T-helper 1 cell (primary cell): ENCODE measurements around the gene C2CD4D.

Source experiments
- DNase-seq, 5 donors: peaks; one replicate each; pipeline ENCODE4 v3.0.0-alpha.2; 2012 to 2020

Gene C2CD4D

DNA sequence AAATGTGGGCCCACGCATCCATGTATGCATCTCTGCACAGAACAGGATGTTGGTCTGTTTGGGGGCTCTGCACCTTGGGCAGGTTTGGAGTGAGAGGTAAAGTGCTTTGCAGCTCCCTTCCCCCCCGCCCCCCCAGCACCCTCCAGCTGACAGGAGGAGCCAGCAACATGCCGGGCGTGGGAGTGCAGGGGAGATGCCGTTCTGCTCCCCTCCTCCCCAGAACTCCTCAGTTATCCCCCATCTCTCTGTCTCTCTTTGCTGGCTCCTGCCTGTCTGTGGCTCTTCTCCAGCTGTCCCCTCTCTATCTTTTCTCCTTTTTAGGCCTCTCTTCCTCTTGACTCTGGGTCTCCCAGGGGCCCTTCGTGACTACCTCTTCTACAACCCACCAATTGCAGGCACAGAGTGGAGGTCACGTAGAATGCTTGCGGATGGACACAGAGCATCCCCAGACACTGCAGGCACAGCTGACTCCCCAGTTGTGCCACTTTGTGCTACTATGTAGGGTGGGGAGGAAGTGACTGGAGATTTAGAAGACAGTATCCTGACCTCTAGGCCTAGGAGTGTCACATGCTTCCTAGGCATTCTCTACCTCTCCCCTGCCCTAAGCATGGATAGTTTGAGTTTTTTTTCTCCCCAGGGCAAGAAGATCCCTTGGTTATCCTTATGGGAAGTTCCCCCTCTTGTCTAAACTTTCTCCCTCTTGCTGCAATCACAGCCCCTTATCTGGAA, 6.3 kb downstream of the C2CD4D start:
- DNase-seq: no peak

GRCh38 chr1:151832318-151832980, 7.2 kb downstream of the C2CD4D start:
- no peak for DNase-seq

- DNase-seq: no peak
Observed at GRCh38 chr1:151831605-151832004, 8.0 kb downstream of the C2CD4D start, which contains the start of gene RORC. Gene RORC (minus strand): TSS chr1:151831802. CDS start chr1:151831764, 38 bp downstream.

DNA sequence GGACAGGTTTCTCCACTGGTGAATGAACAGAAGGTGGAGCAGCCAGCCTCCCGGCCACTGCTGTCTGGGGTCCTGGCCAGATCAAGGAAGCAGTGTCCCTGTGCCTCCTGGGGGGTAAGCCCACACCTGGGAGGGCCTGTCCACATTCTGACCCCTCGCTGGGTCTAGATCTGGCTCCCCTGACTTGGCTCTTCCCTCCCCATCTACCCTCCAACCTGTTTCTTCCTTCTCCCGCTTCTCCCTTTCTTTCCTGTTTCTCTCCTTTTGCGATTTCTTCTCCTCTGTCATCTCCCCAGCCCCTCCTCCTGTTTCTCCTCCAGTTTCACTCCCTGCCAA, 8.4 kb downstream of the C2CD4D start:
- DNase-seq: no peak

GRCh38 chr1:151830055-151830454, 9.6 kb downstream of the C2CD4D start:
- DNase-seq: no peak

GRCh38 chr1:151829352-151830046, 10.1 kb downstream of the C2CD4D start:
- peak in 1 of 5 donors; percentile 81 for DNase-seq

- no peak for DNase-seq
Observed at GRCh38 chr1:151828921-151829320, 10.7 kb downstream of the C2CD4D start.

DNA sequence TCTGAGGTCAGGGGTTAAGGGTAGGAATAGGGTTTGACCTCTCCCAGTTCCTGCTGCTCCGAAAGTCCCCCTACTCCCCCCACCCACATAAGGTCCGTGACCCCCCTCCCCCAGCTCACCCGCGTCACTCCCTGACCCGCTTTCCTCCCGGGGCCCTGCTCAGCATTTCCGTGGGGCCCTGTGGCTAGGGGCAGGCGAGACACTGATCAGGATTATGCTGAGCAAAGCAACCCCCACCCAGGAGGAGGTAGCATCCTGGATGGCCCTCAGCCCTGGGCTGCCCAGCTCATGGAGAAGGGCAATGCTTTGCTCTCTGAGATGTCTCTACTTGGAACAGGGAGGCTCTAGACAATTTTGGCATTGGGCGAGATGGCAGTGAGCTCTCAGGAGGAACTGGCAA, 11.8 kb downstream of the C2CD4D start:
- DNase-seq: no peak

DNA sequence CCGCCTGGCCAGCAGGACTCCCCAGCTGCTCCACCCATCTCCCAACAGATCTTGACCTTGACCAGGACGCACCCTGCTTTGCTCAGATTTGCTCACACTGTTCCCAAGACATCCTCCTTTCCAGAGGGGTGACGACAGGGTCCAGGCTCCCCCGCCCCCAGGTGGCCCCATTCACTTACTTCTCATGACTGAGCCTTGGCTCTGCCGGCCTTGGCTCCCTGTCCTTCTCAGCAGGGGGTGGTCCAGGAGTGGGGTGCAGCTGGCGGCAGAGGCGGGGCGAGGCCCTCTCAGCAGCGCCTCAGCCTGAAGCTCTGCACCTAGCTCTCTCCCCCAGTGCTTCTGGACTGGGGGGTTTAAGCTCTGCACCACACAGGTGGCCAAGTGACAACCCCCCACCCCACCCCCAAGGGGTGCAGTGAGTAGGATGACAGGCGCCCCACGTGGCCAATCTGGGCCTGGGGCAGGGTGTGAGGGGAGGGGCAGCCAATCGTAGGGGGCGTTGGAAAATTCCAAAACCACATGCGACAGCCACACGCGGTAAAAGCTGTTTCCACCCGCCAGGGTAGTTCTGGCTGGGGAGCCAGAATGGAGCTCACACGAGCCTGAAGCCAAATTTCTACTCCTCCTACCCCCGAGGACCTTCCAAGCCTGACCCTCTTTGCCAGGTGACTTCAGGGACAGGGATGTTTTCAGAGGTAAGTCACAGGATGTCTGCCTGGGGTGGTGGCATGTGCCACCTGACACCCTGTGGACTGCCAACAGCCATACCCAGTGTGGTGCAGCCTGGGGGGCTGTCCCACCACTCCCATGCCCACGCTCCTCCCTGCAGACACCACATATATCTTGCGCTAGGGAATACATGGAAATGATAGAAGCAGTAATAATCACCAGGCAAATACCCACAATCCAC, 13.6 kb downstream of the C2CD4D start:
- DNase-seq: no peak

DNA sequence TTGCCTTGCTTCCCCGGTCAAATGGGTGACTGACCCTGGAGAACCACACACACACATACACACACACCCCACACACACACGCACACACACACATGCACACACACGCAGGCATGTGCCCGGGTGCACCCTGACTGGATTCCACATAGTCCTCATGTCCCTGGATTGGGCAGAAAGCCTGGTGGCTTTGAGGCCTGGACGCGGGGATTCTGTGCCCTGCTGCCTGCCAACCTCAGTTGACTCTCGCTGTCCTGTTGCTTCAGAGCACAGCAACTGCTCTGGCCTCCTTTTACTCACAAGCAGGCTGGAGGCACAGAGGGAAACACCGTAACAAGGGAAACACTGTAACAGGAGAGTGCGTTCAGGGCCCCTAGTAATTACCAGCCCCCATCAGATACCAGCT, 14.4 kb downstream of the C2CD4D start:
- no peak for DNase-seq

- DNase-seq: no peak
Observed at GRCh38 chr1:151823175-151823574, 16.4 kb downstream of the C2CD4D start.

- no peak for DNase-seq
Observed at GRCh38 chr1:151822404-151822803, 17.2 kb downstream of the C2CD4D start.

- peak in 1 of 5 donors; percentile 29 for DNase-seq
Observed at GRCh38 chr1:151820940-151821339, 18.7 kb downstream of the C2CD4D start.

DNA sequence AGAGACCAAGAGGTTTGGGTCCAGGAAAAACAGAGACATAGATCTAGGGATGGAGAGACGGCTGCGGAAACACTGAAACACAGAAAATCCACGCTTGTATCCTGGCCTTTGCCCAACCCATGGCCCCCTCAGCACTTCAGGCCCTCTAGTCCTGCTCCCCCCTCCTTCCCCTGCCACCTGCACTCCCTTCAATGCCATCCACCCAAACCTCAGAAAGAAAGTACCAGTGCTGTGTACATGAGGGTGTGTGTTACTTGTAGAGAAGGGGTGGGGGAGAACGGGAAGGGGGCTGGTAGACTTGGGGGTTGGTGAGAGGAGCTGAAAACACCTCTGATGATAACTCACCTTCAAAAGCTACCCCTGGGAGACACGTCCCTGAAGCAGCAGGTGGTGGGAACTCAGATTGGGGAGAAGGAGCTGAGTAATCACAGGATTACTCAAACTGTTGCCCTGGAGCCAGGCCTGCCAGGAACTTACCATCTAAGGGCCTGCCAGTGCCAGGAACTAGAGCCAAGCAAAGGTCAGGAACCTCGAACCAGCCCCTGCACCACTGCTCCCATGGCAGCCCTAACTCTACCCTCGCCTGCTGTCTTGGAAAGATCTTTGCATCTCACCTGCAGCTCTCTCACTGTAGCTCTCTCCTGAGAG, 19.5 kb downstream of the C2CD4D start:
- DNase-seq: peak in 1 of 5 donors; percentile 47

GRCh38 chr1:151819227-151819835, 20.3 kb downstream of the C2CD4D start:
- DNase-seq: no peak

- no peak for DNase-seq
Observed at GRCh38 chr1:151817353-151817730, 22.3 kb downstream of the C2CD4D start.

DNA sequence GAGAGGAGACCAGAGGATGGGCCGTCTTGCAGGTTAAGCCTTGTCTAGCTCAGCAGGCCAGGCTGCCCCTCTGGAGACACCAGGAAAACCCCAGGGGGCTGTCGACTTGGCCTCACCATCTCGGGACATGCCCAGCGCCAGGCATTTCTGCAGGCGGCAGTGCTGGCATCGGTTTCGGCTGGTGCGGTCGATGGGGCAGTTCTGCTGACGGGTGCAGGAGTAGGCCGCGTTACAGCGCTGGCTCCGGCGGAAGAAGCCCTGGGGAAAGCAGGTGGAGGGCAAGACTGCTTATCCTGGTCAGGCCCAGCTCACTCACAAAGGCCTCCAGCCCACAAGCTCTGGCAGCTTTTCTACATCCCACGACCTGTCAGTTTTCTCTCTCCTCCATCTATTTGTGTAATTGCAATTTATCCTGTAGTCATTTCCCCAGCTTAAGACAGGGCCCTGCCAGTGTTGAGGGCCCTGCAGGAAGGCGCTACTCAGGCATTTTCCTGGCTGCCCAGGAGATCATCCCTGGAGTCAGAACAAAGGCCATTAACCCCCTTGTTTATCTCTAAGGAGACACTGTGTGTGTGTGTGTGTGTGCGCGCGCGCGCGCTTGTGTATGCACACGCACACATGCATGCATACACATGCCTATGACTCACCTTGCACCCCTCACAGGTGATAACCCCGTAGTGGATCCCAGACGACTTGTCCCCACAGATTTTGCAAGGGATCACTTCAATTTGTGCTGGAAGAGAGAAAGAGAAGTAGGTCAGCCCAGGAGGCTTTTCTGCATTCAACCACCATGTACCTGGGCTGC, 22.9 kb downstream of the C2CD4D start:
- DNase-seq: no peak

- DNase-seq: peak in 3 of 5 donors; percentile 29 to 57 (median 30)
Observed at GRCh38 chr1:151815716-151816327, 23.8 kb downstream of the C2CD4D start.

DNA sequence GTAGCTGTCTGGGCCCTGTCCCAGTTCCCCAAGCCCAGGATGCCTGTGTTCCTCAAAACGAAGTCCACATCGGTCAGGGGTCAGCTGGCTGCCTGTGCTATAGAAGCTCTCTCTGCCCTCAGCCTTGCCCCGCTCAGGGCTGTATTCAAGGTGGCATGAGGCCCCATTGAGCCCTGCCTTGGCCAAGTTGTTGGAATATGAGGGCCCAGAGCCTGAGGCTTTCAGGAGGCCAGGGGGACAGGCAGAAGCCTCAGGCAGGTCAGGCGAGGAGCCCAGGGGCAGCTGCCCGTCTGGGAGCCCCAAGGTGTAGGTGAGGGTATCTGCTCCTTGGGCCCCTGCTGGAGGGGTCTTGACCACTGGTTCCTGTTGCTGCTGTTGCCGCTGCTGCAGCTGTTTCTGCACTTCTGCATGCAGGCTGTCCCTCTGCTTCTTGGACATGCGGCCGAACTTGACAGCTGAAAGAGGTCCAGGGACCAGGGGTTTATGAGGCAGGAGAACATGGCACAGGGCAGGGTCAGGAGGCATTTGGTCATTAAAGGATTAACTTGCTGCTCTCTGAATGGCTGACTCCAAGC, 24.6 kb downstream of the C2CD4D start:
- DNase-seq: no peak

GRCh38 chr1:151814426-151814825, 25.2 kb downstream of the C2CD4D start:
- no peak for DNase-seq
